ENCODE data around the gene ISLR2. TPM values are rescaled to one million over a fixed set of nuclear protein-coding genes. Genes with fewer than 3 reads are reported as not detected.

ISLR2 gene
- total RNA-seq, 1 donor from 2014 or later, result not detected

GRCh38 chr15:74120426-74120825, 10.0 kb upstream of the ISLR2 start:
- peaks cover 14% of the 10 kb centered on the region for H3K4me1 ChIP-seq
- peaks cover 16% of the 10 kb centered on the region for H3K27me3 Mint-ChIP-seq (ENCODE audit: insufficient read depth, low read depth)
- no peaks in the 10 kb centered on the region for H3K36me3 ChIP-seq
- H3K9me3 Mint-ChIP-seq, result no peaks in the 10 kb centered on the region
- H3K4me2 ChIP-seq, result no peak overlapping the region
- H3K27ac ChIP-seq, result no peak overlapping the region
- no peak overlapping the region for H3K9ac ChIP-seq
- no peak overlapping the region for H3K4me3 ChIP-seq
- no peaks in the 10 kb centered on the region for H4K20me1 ChIP-seq (ENCODE audit: low read depth)
- DNase-seq (ENCODE audit: low spot score), result no peak
- TF ChIP-seq EZH2 (IDR thresholded peaks at IDR 0.05) (no peak), EZH2phosphoT487 (IDR thresholded peaks at IDR 0.05) (no peak), CTCF (IDR thresholded peaks at IDR 0.05) (no peak)
- H2AFZ ChIP-seq (replicated peaks), result no peak overlapping the region
- no peak overlapping the region for H3K4me3 Mint-ChIP-seq
- peaks cover 4% of the 10 kb centered on the region for H3F3A ChIP-seq (ENCODE audit: low read depth)
- no peaks in the 10 kb centered on the region for H3K79me2 ChIP-seq (ENCODE audit: low read depth)
- no peak overlapping the region for H3K27ac Mint-ChIP-seq
- no peaks in the 10 kb centered on the region for H3K9me3 ChIP-seq (ENCODE audit: low read depth)
- peaks cover 27% of the 10 kb centered on the region for H3K27me3 ChIP-seq
- no peaks in the 10 kb centered on the region for H3K36me3 Mint-ChIP-seq
- H3K4me1 Mint-ChIP-seq, result peaks cover 41% of the 10 kb centered on the region

- peaks cover 33% of the 10 kb centered on the region for H3K27me3 ChIP-seq
- H3K4me2 ChIP-seq, result no peak overlapping the region
- H3F3A ChIP-seq (ENCODE audit: low read depth), result peaks cover 4% of the 10 kb centered on the region
- no peaks in the 10 kb centered on the region for H3K36me3 ChIP-seq
- peaks cover 14% of the 10 kb centered on the region for H3K4me1 ChIP-seq
- no peaks in the 10 kb centered on the region for H3K9me3 ChIP-seq (ENCODE audit: low read depth)
- DNase-seq (ENCODE audit: low spot score), result no peak
- H3K27me3 Mint-ChIP-seq (ENCODE audit: insufficient read depth, low read depth), result peaks cover 20% of the 10 kb centered on the region
- H3K9me3 Mint-ChIP-seq, result no peaks in the 10 kb centered on the region
- no peaks in the 10 kb centered on the region for H3K36me3 Mint-ChIP-seq
- H2AFZ ChIP-seq (replicated peaks), result no peak overlapping the region
- H3K27ac ChIP-seq, result no peak overlapping the region
- H4K20me1 ChIP-seq (ENCODE audit: low read depth), result no peaks in the 10 kb centered on the region
- no peak overlapping the region for H3K4me3 ChIP-seq
- H3K79me2 ChIP-seq (ENCODE audit: low read depth), result no peaks in the 10 kb centered on the region
- H3K27ac Mint-ChIP-seq, result peak overlapping the region; percentile 62
- H3K4me3 Mint-ChIP-seq, result no peak overlapping the region
- H3K4me1 Mint-ChIP-seq, result peaks cover 42% of the 10 kb centered on the region
- no peak overlapping the region for H3K9ac ChIP-seq
- TF ChIP-seq CTCF (IDR thresholded peaks at IDR 0.05), result no peak
- no peak for TF ChIP-seq EZH2phosphoT487 (IDR thresholded peaks at IDR 0.05)
- TF ChIP-seq EZH2 (IDR thresholded peaks at IDR 0.05), result no peak
These were observed 9.3 kb upstream of the ISLR2 start for GRCh38 chr15:74121039-74121438.

- Mint-ChIP-seq H3K27me3 (ENCODE audit: insufficient read depth, low read depth) (peaks cover 23% of the 10 kb centered on the region), H3K4me1 (peaks cover 45% of the 10 kb centered on the region), H3K36me3 (no peaks in the 10 kb centered on the region), H3K27ac (no peak overlapping the region), H3K9me3 (no peaks in the 10 kb centered on the region), H3K4me3 (no peak overlapping the region)
- Histone ChIP-seq H3K9ac (no peak overlapping the region), H2AFZ (replicated peaks) (no peak overlapping the region), H3F3A (ENCODE audit: low read depth) (peaks cover 4% of the 10 kb centered on the region), H3K79me2 (ENCODE audit: low read depth) (no peaks in the 10 kb centered on the region), H3K9me3 (ENCODE audit: low read depth) (no peaks in the 10 kb centered on the region), H3K36me3 (no peaks in the 10 kb centered on the region), H3K4me1 (peaks cover 14% of the 10 kb centered on the region), H4K20me1 (ENCODE audit: low read depth) (no peaks in the 10 kb centered on the region), H3K4me2 (no peak overlapping the region), H3K4me3 (no peak overlapping the region), H3K27ac (no peak overlapping the region), H3K27me3 (peaks cover 41% of the 10 kb centered on the region)
- TF ChIP-seq CTCF (IDR thresholded peaks at IDR 0.05), result no peak
- TF ChIP-seq EZH2 (IDR thresholded peaks at IDR 0.05), result no peak
- no peak for TF ChIP-seq EZH2phosphoT487 (IDR thresholded peaks at IDR 0.05)
- no peak for DNase-seq (ENCODE audit: low spot score)
These were observed 8.5 kb upstream of the ISLR2 start for GRCh38 chr15:74121858-74122257.

All from neural progenitor cell (in vitro differentiated cells).